Measurements from ENCODE around the gene N4BP2L1.

- TF ChIP-seq CTCF (IDR thresholded peaks at IDR 0.05; ENCODE audit: low read length), result no peak
- no peak for TF ChIP-seq EZH2phosphoT487 (IDR thresholded peaks at IDR 0.05; ENCODE audit: low read length)
- TF ChIP-seq EZH2 (optimal IDR thresholded peaks at IDR 0.05; ENCODE audit: low read depth, low read length), result no peak
These were observed 13.3 kb downstream of the N4BP2L1 start for GRCh38 chr13:32414580-32414979.
